Testis (tissue), 2 donors: Measurements from ENCODE around the gene UBE3B.

ENCODE experiments used
- POLR2A ChIP-seq: fragments of 450-650 bp; IDR thresholded peaks from one replicate; pipeline ENCODE4 v1.6.1; 2017; ENCODE audit warnings: antibody characterized with exemption, mild to moderate bottlenecking, moderate library complexity
- TF ChIP-seq, protein P1 (sequence below), 3 experiments: fragments of 450-650 bp in 2 of 3; fragments of 200-600 bp in 1 of 3; sonication (generic) in 1 of 3; IDR thresholded peaks; one replicate each; pipeline ENCODE4 v1.5.1; 2016 to 2019; ENCODE audit warnings: antibody characterized with exemption in 3 of 3, mild to moderate bottlenecking in 2 of 3, moderate library complexity in 1 of 3

- TF ChIP-seq, protein P1, sequence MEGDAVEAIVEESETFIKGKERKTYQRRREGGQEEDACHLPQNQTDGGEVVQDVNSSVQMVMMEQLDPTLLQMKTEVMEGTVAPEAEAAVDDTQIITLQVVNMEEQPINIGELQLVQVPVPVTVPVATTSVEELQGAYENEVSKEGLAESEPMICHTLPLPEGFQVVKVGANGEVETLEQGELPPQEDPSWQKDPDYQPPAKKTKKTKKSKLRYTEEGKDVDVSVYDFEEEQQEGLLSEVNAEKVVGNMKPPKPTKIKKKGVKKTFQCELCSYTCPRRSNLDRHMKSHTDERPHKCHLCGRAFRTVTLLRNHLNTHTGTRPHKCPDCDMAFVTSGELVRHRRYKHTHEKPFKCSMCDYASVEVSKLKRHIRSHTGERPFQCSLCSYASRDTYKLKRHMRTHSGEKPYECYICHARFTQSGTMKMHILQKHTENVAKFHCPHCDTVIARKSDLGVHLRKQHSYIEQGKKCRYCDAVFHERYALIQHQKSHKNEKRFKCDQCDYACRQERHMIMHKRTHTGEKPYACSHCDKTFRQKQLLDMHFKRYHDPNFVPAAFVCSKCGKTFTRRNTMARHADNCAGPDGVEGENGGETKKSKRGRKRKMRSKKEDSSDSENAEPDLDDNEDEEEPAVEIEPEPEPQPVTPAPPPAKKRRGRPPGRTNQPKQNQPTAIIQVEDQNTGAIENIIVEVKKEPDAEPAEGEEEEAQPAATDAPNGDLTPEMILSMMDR (IDR thresholded peaks at IDR 0.05), result no peak
- no peak for TF ChIP-seq POLR2A
Measured at GRCh38 chr12:109451400-109451799, 26.0 kb upstream of the UBE3B start.
